Neural progenitor cell (in vitro differentiated cells): Measurements from ENCODE around the gene SHE.

ENCODE experiments used
- EZH2 ChIP-seq: fragments of 200-600 bp; sonication (generic); IDR thresholded peaks from 2 replicates; pipeline ENCODE4 v1.6.1; 2017; ENCODE audit warnings: antibody characterized with exemption, mild to moderate bottlenecking, moderate library complexity
- EZH2phosphoT487 ChIP-seq: fragments of 200-600 bp; sonication (generic); IDR thresholded peaks from 2 replicates; pipeline ENCODE4 v1.6.1; 2017; ENCODE audit warnings: antibody characterized with exemption
- TF ChIP-seq, protein P1 (sequence below): fragments of 200-600 bp; sonication (generic); IDR thresholded peaks from 2 replicates; pipeline ENCODE4 v1.5.1; 2017; ENCODE audit warnings: antibody characterized with exemption, mild to moderate bottlenecking

GRCh38 chr1:154442006-154442740 is 60.0 kb downstream of the SHE start:
- TF ChIP-seq, protein P1, sequence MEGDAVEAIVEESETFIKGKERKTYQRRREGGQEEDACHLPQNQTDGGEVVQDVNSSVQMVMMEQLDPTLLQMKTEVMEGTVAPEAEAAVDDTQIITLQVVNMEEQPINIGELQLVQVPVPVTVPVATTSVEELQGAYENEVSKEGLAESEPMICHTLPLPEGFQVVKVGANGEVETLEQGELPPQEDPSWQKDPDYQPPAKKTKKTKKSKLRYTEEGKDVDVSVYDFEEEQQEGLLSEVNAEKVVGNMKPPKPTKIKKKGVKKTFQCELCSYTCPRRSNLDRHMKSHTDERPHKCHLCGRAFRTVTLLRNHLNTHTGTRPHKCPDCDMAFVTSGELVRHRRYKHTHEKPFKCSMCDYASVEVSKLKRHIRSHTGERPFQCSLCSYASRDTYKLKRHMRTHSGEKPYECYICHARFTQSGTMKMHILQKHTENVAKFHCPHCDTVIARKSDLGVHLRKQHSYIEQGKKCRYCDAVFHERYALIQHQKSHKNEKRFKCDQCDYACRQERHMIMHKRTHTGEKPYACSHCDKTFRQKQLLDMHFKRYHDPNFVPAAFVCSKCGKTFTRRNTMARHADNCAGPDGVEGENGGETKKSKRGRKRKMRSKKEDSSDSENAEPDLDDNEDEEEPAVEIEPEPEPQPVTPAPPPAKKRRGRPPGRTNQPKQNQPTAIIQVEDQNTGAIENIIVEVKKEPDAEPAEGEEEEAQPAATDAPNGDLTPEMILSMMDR = peak; percentile 49
- TF ChIP-seq EZH2phosphoT487 (no peak), EZH2 (no peak)
